Endothelial cell of umbilical vein (primary cell): Measurements from ENCODE around the gene ATP10B. TPM values are rescaled to one million over a fixed set of nuclear protein-coding genes. Genes with fewer than 3 reads are reported as not detected.

ENCODE experiments used
- BruUV-seq: library from RNA; stranded (reverse); fragments of 400-500 nt; replicated peaks from 2 replicates; lab custom pipeline; 2021; lab: Mats Ljungman, UMichigan
- CTCF ChIA-PET: fragments of 300-600, 350-600 bp; sonication (Branson Sonifier 250); formaldehyde crosslinking; loops from one replicate; lab custom pipeline; 2021; ENCODE audit warnings: antibody characterized with exemption, inconsistent platforms; lab: Charles Lee
- POLR2A ChIA-PET: fragments of 300-600, 350-600 bp; sonication (Branson Sonifier 250); formaldehyde crosslinking; loops from one replicate; lab custom pipeline; 2021; ENCODE audit warnings: antibody characterized with exemption, inconsistent platforms; lab: Charles Lee
- DNase-seq: peaks from one replicate; pipeline ENCODE4 v3.0.0-alpha.2; 2011; ENCODE audit warnings: low read depth, low spot score
- FAIRE-seq: peaks from 2 replicates; lab custom pipeline; 2011; peaks lifted over from hg19 to GRCh38; lab: Jason Lieb, UNC
- H2AFZ ChIP-seq: 2 replicates; pipeline ENCODE4 v1.6.0; 2012; ENCODE audit warnings: low read depth, low read length, control low read depth, inconsistent platforms
- H3K27ac ChIP-seq: 2 replicates; pipeline ENCODE4 v1.5.1; 2011; ENCODE audit warnings: low read depth, mild to moderate bottlenecking, control low read depth, low read length, moderate library complexity; ENCODE audit not compliant: insufficient read depth
- H3K27me3 ChIP-seq, 2 experiments: 2 replicates each; pipeline versions ENCODE4 v1.6.0 to v1.6.1; 2011; ENCODE audit warnings: low read length in 2 of 2, mixed read lengths in 1 of 2; ENCODE audit not compliant: control insufficient read depth in 2 of 2, insufficient read depth in 2 of 2
- H3K36me3 ChIP-seq, 2 experiments: 2 replicates in 1 of 2; 3 replicates in 1 of 2; pipeline ENCODE4 v1.5.1; 2011; ENCODE audit warnings: low read length in 2 of 2, mild to moderate bottlenecking in 1 of 2, moderate library complexity in 1 of 2; ENCODE audit not compliant: control insufficient read depth in 2 of 2, insufficient read depth in 2 of 2; ENCODE audit errors: extremely low read depth in 1 of 2
- H3K4me1 ChIP-seq: 3 replicates; pipeline ENCODE4 v1.5.1; 2011; ENCODE audit warnings: mild to moderate bottlenecking, low read length; ENCODE audit not compliant: control insufficient read depth, insufficient read depth; ENCODE audit errors: extremely low read depth
- H3K4me2 ChIP-seq: 2 replicates; pipeline ENCODE4 v1.6.1; 2011; ENCODE audit warnings: low read length, control low read depth, mixed read lengths; ENCODE audit not compliant: insufficient read depth
- H3K4me3 ChIP-seq, 3 experiments: fragments of 200-600 bp in 1 of 3; sonication (generic), shearing (Covaris generic) in 1 of 3; replicated peaks in 1 of 3; 2 replicates each; pipeline ENCODE4 v1.5.1; 2011 to 2016; ENCODE audit warnings: control low read depth in 3 of 3, low read length in 3 of 3, mild to moderate bottlenecking in 2 of 3, inconsistent platforms in 1 of 3, low read depth in 1 of 3, moderate library complexity in 1 of 3; ENCODE audit not compliant: insufficient read depth in 1 of 3
- H3K79me2 ChIP-seq: 2 replicates; pipeline ENCODE4 v1.6.0; 2012; ENCODE audit warnings: low read length, inconsistent platforms; ENCODE audit not compliant: control insufficient read depth, insufficient read depth
- H3K9ac ChIP-seq: replicated peaks from 2 replicates; pipeline ENCODE3; 2011; ENCODE audit warnings: low read length, control low read depth; ENCODE audit not compliant: insufficient read depth; ENCODE audit errors: extremely low read depth
- H3K9me1 ChIP-seq: replicated peaks from 3 replicates; pipeline ENCODE4 v1.6.0; 2011; ENCODE audit warnings: mild to moderate bottlenecking, low read length; ENCODE audit not compliant: control insufficient read depth, insufficient read depth; ENCODE audit errors: extremely low read depth
- H3K9me3 ChIP-seq: replicated peaks from 2 replicates; pipeline ENCODE4 v1.5.1; 2012; ENCODE audit warnings: low read length, inconsistent platforms; ENCODE audit not compliant: control insufficient read depth, insufficient read depth
- H4K20me1 ChIP-seq: replicated peaks from 2 replicates; pipeline ENCODE3; 2011; ENCODE audit warnings: mild to moderate bottlenecking, low read length; ENCODE audit not compliant: control insufficient read depth, insufficient read depth; ENCODE audit errors: extremely low read depth
- EZH2 ChIP-seq: IDR thresholded peaks from 2 replicates; pipeline ENCODE4 v1.6.1; 2012; ENCODE audit warnings: borderline replicate concordance, low read depth, mild to moderate bottlenecking, moderate library complexity, low read length, inconsistent platforms; ENCODE audit not compliant: severe bottlenecking
- FOS ChIP-seq: IDR thresholded peaks from 2 replicates; pipeline ENCODE4 v1.6.1; 2011; ENCODE audit warnings: mild to moderate bottlenecking, low read length, moderate library complexity, borderline replicate concordance; ENCODE audit not compliant: insufficient read depth
- GATA2 ChIP-seq: IDR thresholded peaks from 2 replicates; pipeline ENCODE4 v1.7.0; 2011; ENCODE audit warnings: low read depth, mild to moderate bottlenecking, moderate library complexity, mixed read lengths, low read length; ENCODE audit not compliant: insufficient read length, insufficient read depth
- JUN ChIP-seq: IDR thresholded peaks from 2 replicates; pipeline ENCODE4 v1.6.1; 2011; ENCODE audit warnings: borderline replicate concordance, low read depth; ENCODE audit not compliant: insufficient read length, insufficient read depth
- MYC ChIP-seq: IDR thresholded peaks from one replicate; pipeline ENCODE4 v1.6.1; 2011; ENCODE audit warnings: mild to moderate bottlenecking, low read depth, low read length
- POLR2A ChIP-seq: IDR thresholded peaks from 2 replicates; pipeline ENCODE4 v1.6.1; 2012; ENCODE audit warnings: low read depth, mild to moderate bottlenecking, control low read depth, low read length
- dilution Hi-C: fragments of 300-500 bp; cut with MboI; formaldehyde crosslinking; loops from one replicate; pipeline ENCODE4 v1.15.0; 2019; ENCODE audit warnings: low sequenced_read_pairs; ENCODE audit not compliant: extremely low pct_ligation_motif_present
- intact Hi-C: fragments of 100-400 bp; cut with micrococcal nuclease; formaldehyde crosslinking; loops from one replicate; pipeline ENCODE4 v1.10.0; 2022
- polyA plus RNA-seq, 4 experiments: library from polyadenylated mRNA; depleted of rRNA in 3 of 4; stranded (reverse) in 3 of 4; unstranded in 1 of 4; fragments of >200 nt; gene quantifications; 2 replicates each; pipeline versions ENCODE4 v1.2.1 to v1.2.3, GENCODE V29; 2011 to 2012; ENCODE audit warnings: missing spikeins in 1 of 4
- total RNA-seq: library from RNA; stranded (reverse); gene quantifications from 2 replicates; pipeline ENCODE4 v1.2.3, GENCODE V29; 2021
- TF ChIP-seq, protein P1 (sequence below), 2 donors: IDR thresholded peaks; 1 replicate in 1 of 2; 2 replicates in 1 of 2; pipeline ENCODE4 v1.5.1; 2011; ENCODE audit warnings: low read length in 2 of 2, mild to moderate bottlenecking in 2 of 2, moderate library complexity in 2 of 2, control low read depth in 1 of 2, inconsistent platforms in 1 of 2, low read depth in 1 of 2; ENCODE audit not compliant: insufficient read depth in 1 of 2; ENCODE audit errors: extremely low read depth in 1 of 2

Gene ATP10B
- total and polyA plus RNA-seq, 2 donors (not counting 3 experiments of a cell fraction or from before 2014, with no cell fraction given), result not detected

- intact Hi-C loops, result no loop called here
- no peak overlapping the region for H3K27ac ChIP-seq
- no peaks in the 10 kb centered on the region for H3K9me1 ChIP-seq
- H3K4me2 ChIP-seq, result no peak overlapping the region
- ChIA-PET POLR2A (no interaction called here), CTCF (no interaction called here)
- H4K20me1 ChIP-seq, result no peaks in the 10 kb centered on the region
- FAIRE-seq (no peak), DNase-seq (no peak)
- H3K79me2 ChIP-seq, result no peaks in the 10 kb centered on the region
- TF ChIP-seq GATA2 (no peak), EZH2 (no peak), MYC (no peak), POLR2A (no peak), JUN (no peak), FOS (no peak)
- TF ChIP-seq, protein P1, sequence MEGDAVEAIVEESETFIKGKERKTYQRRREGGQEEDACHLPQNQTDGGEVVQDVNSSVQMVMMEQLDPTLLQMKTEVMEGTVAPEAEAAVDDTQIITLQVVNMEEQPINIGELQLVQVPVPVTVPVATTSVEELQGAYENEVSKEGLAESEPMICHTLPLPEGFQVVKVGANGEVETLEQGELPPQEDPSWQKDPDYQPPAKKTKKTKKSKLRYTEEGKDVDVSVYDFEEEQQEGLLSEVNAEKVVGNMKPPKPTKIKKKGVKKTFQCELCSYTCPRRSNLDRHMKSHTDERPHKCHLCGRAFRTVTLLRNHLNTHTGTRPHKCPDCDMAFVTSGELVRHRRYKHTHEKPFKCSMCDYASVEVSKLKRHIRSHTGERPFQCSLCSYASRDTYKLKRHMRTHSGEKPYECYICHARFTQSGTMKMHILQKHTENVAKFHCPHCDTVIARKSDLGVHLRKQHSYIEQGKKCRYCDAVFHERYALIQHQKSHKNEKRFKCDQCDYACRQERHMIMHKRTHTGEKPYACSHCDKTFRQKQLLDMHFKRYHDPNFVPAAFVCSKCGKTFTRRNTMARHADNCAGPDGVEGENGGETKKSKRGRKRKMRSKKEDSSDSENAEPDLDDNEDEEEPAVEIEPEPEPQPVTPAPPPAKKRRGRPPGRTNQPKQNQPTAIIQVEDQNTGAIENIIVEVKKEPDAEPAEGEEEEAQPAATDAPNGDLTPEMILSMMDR (IDR thresholded peaks at IDR 0.05; ENCODE audit: extremely low read depth in 1 of 2, insufficient read depth in 1 of 2, low read depth in 1 of 2, low read length in 2 of 2), result no peak
- H3K36me3 ChIP-seq, result no peaks in the 10 kb centered on the region
- no peak overlapping the region for H3K9ac ChIP-seq
- H3K4me1 ChIP-seq, result no peaks in the 10 kb centered on the region
- H3K9me3 ChIP-seq, result peaks cover 2% of the 10 kb centered on the region
- dilution Hi-C loops, result no loop called here
- BruUV-seq, result no TSS peak
- H2AFZ ChIP-seq, result no peak overlapping the region
- no peak overlapping the region for H3K4me3 ChIP-seq
- no peaks in the 10 kb centered on the region for H3K27me3 ChIP-seq
These were observed 94.8 kb downstream of the ATP10B start for GRCh38 chr5:160757194-160757593.
